SU-DHL-6 (cell line): ENCODE data around the gene PASK.

Source experiments
- EZH2phosphoT487 ChIP-seq: fragments of 200-600 bp; sonication (generic), shearing (Covaris generic); conservative IDR thresholded peaks from 2 replicates; pipeline ENCODE4 v1.6.1; 2018; ENCODE audit warnings: mild to moderate bottlenecking, antibody characterized with exemption, low read length, moderate library complexity, mixed read lengths
- TF ChIP-seq, protein P1 (sequence below): fragments of 200-600 bp; sonication (generic); IDR thresholded peaks from one replicate; pipeline ENCODE4 v1.5.1; 2017; ENCODE audit warnings: antibody characterized with exemption, mild to moderate bottlenecking, low read length, moderate library complexity; ENCODE audit not compliant: insufficient read depth, poor library complexity, severe bottlenecking

DNA sequence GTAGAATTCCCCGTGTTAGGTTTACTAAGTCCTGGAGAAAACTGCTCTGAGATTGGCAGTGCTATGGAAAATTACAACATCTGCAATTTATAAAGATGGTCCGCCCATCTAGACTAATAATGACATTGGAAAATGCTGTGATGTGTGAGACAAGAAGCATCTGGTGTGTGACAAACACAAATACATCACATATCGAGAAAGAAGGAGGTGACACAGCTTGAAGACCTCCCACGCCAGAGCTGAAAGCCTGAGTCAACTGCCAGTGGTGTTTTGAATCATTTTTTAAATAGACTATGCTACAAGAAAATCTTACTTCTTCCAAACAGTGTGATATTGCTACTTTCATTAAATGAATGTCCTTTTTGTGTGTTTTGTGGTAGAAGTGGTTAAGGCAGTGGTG lies 30.6 kb upstream of the PASK start:
- TF ChIP-seq, protein P1, sequence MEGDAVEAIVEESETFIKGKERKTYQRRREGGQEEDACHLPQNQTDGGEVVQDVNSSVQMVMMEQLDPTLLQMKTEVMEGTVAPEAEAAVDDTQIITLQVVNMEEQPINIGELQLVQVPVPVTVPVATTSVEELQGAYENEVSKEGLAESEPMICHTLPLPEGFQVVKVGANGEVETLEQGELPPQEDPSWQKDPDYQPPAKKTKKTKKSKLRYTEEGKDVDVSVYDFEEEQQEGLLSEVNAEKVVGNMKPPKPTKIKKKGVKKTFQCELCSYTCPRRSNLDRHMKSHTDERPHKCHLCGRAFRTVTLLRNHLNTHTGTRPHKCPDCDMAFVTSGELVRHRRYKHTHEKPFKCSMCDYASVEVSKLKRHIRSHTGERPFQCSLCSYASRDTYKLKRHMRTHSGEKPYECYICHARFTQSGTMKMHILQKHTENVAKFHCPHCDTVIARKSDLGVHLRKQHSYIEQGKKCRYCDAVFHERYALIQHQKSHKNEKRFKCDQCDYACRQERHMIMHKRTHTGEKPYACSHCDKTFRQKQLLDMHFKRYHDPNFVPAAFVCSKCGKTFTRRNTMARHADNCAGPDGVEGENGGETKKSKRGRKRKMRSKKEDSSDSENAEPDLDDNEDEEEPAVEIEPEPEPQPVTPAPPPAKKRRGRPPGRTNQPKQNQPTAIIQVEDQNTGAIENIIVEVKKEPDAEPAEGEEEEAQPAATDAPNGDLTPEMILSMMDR: no peak
- no peak for TF ChIP-seq EZH2phosphoT487
